Ishikawa (cell line): ENCODE results near the gene MIDN.

Experiments used
- FOXM1 ChIP-seq: IDR thresholded peaks from 2 replicates; pipeline ENCODE4 v1.6.1; 2012; ENCODE audit warnings: low read depth, borderline replicate concordance
- RAD21 ChIP-seq: IDR thresholded peaks from 2 replicates; pipeline ENCODE4 v1.6.1; 2012; ENCODE audit warnings: low read depth
- TF ChIP-seq, protein P1 (sequence below): IDR thresholded peaks from 2 replicates; pipeline ENCODE4 v1.6.1; 2012; ENCODE audit warnings: low read depth, mild to moderate bottlenecking

DNA sequence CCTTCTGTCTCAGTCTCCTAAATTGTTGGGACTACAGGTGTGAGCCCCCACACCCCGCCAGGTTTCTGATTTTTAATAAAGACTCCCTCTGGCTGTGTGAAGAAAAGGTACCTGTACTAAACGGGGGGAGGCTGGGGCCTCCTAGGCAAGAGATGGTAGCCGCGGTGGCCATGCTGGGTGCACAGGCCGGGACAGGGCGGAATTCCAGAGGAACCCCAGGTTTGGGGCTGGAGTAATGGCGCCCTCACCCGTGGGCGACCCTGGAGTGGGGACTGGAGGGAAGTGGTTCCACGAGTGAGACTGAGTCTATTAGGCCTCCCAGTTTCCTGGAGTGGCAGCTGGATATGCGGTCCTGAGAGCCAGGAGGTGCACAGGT is 9.0 kb upstream of the MIDN start:
- TF ChIP-seq, protein P1, sequence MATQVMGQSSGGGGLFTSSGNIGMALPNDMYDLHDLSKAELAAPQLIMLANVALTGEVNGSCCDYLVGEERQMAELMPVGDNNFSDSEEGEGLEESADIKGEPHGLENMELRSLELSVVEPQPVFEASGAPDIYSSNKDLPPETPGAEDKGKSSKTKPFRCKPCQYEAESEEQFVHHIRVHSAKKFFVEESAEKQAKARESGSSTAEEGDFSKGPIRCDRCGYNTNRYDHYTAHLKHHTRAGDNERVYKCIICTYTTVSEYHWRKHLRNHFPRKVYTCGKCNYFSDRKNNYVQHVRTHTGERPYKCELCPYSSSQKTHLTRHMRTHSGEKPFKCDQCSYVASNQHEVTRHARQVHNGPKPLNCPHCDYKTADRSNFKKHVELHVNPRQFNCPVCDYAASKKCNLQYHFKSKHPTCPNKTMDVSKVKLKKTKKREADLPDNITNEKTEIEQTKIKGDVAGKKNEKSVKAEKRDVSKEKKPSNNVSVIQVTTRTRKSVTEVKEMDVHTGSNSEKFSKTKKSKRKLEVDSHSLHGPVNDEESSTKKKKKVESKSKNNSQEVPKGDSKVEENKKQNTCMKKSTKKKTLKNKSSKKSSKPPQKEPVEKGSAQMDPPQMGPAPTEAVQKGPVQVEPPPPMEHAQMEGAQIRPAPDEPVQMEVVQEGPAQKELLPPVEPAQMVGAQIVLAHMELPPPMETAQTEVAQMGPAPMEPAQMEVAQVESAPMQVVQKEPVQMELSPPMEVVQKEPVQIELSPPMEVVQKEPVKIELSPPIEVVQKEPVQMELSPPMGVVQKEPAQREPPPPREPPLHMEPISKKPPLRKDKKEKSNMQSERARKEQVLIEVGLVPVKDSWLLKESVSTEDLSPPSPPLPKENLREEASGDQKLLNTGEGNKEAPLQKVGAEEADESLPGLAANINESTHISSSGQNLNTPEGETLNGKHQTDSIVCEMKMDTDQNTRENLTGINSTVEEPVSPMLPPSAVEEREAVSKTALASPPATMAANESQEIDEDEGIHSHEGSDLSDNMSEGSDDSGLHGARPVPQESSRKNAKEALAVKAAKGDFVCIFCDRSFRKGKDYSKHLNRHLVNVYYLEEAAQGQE, result no peak
- TF ChIP-seq RAD21 (no peak), FOXM1 (no peak)
